PC-3 (cell line): Measurements from ENCODE around the gene PPHLN1. TPM values are rescaled to one million over a fixed set of nuclear protein-coding genes. Genes with fewer than 3 reads are reported as not detected.

Experiments
- ATAC-seq: fragments of 200-7000 bp; cut with Tn5 transposase; 2 replicates; pipeline ENCODE4 v1.9.1; 2020; ENCODE audit warnings: mild to moderate bottlenecking, moderate library complexity
- BruUV-seq: library from RNA; stranded (reverse); fragments of 400-500 nt; replicated peaks from 2 replicates; lab custom pipeline; 2021; lab: Mats Ljungman, UMichigan
- CTCF ChIA-PET: fragments of 300-600 bp; sonication (Branson Sonifier 250); formaldehyde crosslinking; loops from one replicate; lab custom pipeline; 2022; ENCODE audit warnings: antibody characterized with exemption; lab: Charles Lee
- POLR2A ChIA-PET: fragments of 300-600 bp; sonication (Branson Sonifier 250); formaldehyde crosslinking; loops from one replicate; lab custom pipeline; 2022; ENCODE audit warnings: antibody characterized with exemption; ENCODE audit not compliant: unreplicated experiment; lab: Charles Lee
- DNase-seq: peaks from one replicate; pipeline ENCODE4 v3.0.0-alpha.2; 2015
- H2AFZ ChIP-seq: fragments of 300-600 bp; sonication (generic); 2 replicates; pipeline ENCODE4 v1.6.0; 2016; ENCODE audit warnings: antibody characterized with exemption, low read length
- H3F3A ChIP-seq: fragments of 300-600 bp; sonication (generic); one replicate; pipeline ENCODE4 v1.6.0; 2017; ENCODE audit warnings: antibody characterized with exemption, low read length, control low read depth, mild to moderate bottlenecking; ENCODE audit not compliant: unreplicated experiment
- H3K27ac ChIP-seq: fragments of 300-600 bp; sonication (generic); 2 replicates; pipeline ENCODE4 v1.5.1; 2016; ENCODE audit warnings: mild to moderate bottlenecking, low read length
- H3K27me3 ChIP-seq: fragments of 300-600 bp; sonication (generic); 2 replicates; pipeline ENCODE4 v1.6.1; 2016; ENCODE audit warnings: low read length, mixed read lengths
- H3K36me3 ChIP-seq: fragments of 300-600 bp; sonication (generic); 2 replicates; pipeline ENCODE4 v1.6.1; 2016; ENCODE audit warnings: low read depth, mixed run types, low read length, mixed read lengths
- H3K4me1 ChIP-seq: fragments of 300-600 bp; sonication (generic); 2 replicates; pipeline ENCODE4 v1.5.1; 2016; ENCODE audit warnings: low read length; ENCODE audit not compliant: insufficient read depth
- H3K4me2 ChIP-seq: fragments of 300-600 bp; sonication (generic); 2 replicates; pipeline ENCODE4 v1.6.0; 2016; ENCODE audit warnings: low read length
- H3K4me3 ChIP-seq: fragments of 300-600 bp; sonication (generic); 2 replicates; pipeline ENCODE4 v1.5.1; 2016; ENCODE audit warnings: mild to moderate bottlenecking, low read length, mixed read lengths
- H3K79me2 ChIP-seq: fragments of 300-600 bp; sonication (generic); 2 replicates; pipeline ENCODE4 v1.6.1; 2017; ENCODE audit warnings: low read length, mixed read lengths
- H3K9ac ChIP-seq: fragments of 300-600 bp; sonication (generic); 2 replicates; pipeline ENCODE4 v1.6.0; 2016; ENCODE audit warnings: mild to moderate bottlenecking, low read length
- H3K9me2 ChIP-seq: fragments of 300-600 bp; sonication (generic); replicated peaks from 2 replicates; pipeline ENCODE4 v1.6.1; 2016; ENCODE audit warnings: mixed run types, low read length, mixed read lengths
- H3K9me3 ChIP-seq: fragments of 300-600 bp; sonication (generic); 2 replicates; pipeline ENCODE4 v1.6.1; 2016; ENCODE audit warnings: low read length, mixed read lengths
- H4K20me1 ChIP-seq: fragments of 300-600 bp; sonication (generic); 2 replicates; pipeline ENCODE4 v1.6.1; 2016; ENCODE audit warnings: low read length, mixed read lengths
- EZH2 ChIP-seq: fragments of 300-600 bp; sonication (generic); IDR thresholded peaks from one replicate; pipeline ENCODE4 v1.6.1; 2017; ENCODE audit warnings: antibody characterized with exemption, mild to moderate bottlenecking, low read length; ENCODE audit not compliant: unreplicated experiment
- EZH2phosphoT487 ChIP-seq: fragments of 300-600 bp; sonication (generic); IDR thresholded peaks from 2 replicates; pipeline ENCODE4 v1.6.1; 2018; ENCODE audit warnings: mild to moderate bottlenecking, antibody characterized with exemption, low read length, borderline replicate concordance
- intact Hi-C: fragments of 100-400 bp; cut with micrococcal nuclease; formaldehyde crosslinking; loops from 2 replicates; pipeline ENCODE4 v1.9.0; 2023
- total RNA-seq: library from RNA; depleted of rRNA; stranded (reverse); fragments of >200 nt; gene quantifications from 2 replicates; pipeline ENCODE4 v1.2.3, GENCODE V29; 2014
- TF ChIP-seq, protein P1 (sequence below): fragments of 300-600 bp; sonication (generic); conservative IDR thresholded peaks from 2 replicates; pipeline ENCODE4 v1.5.1; 2017; ENCODE audit warnings: antibody characterized with exemption, low read depth, mild to moderate bottlenecking, low read length

Gene PPHLN1
- total RNA-seq, 1 experiment from 2014 or later = 82.0 TPM

DNA sequence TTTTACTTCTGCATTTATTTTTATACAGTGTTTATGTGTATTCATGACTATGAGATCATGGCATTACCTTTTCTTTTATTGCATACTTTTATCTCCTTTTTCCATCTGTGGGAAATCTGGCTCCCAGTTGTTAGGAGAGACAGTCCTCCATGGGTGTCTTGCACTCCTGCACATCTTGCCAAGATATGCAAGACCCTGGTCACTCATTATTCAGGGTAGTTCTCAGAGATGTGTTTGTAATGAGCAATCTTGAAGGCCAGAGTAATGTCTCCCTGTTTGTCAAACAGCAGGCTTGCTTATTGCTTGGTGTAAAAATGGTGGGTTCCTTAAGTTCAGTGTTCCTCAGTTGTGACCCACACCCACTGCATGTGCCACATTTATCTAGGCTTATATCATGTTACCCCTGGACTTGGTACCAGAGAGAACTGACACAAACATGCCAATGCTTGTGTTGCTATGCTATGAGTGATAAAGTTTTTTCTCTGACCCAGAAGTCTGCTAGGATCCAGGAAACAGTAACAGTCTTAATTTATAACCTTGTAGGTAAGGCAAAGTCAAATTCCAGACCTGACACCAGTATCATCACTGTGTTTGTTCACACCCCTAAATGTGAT lies 36.8 kb downstream of the PPHLN1 start:
- peaks cover 4% of the 10 kb centered on the region; the same call in 1 of the 2 replicates for H3K36me3 ChIP-seq
- H3K4me3 ChIP-seq = no peak overlapping the region
- BruUV-seq = no TSS peak
- H3K27ac ChIP-seq = no peak overlapping the region
- DNase-seq (no peak), ATAC-seq (no peak)
- ChIA-PET CTCF (no interaction called here), POLR2A (no interaction called here)
- no peak overlapping the region for H3K9ac ChIP-seq
- intact Hi-C loops = no loop called here
- TF ChIP-seq EZH2phosphoT487 = no peak
- TF ChIP-seq, protein P1, sequence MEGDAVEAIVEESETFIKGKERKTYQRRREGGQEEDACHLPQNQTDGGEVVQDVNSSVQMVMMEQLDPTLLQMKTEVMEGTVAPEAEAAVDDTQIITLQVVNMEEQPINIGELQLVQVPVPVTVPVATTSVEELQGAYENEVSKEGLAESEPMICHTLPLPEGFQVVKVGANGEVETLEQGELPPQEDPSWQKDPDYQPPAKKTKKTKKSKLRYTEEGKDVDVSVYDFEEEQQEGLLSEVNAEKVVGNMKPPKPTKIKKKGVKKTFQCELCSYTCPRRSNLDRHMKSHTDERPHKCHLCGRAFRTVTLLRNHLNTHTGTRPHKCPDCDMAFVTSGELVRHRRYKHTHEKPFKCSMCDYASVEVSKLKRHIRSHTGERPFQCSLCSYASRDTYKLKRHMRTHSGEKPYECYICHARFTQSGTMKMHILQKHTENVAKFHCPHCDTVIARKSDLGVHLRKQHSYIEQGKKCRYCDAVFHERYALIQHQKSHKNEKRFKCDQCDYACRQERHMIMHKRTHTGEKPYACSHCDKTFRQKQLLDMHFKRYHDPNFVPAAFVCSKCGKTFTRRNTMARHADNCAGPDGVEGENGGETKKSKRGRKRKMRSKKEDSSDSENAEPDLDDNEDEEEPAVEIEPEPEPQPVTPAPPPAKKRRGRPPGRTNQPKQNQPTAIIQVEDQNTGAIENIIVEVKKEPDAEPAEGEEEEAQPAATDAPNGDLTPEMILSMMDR = no peak
- TF ChIP-seq EZH2 = no peak
- no peaks in the 10 kb centered on the region for H3K9me2 ChIP-seq
- peaks cover 4% of the 10 kb centered on the region; the same call in 1 of the 2 replicates for H3K79me2 ChIP-seq
- H3F3A ChIP-seq = no peaks in the 10 kb centered on the region
- H4K20me1 ChIP-seq = no peaks in the 10 kb centered on the region
- no peak overlapping the region for H2AFZ ChIP-seq
- no peaks in the 10 kb centered on the region for H3K4me1 ChIP-seq
- H3K27me3 ChIP-seq = no peaks in the 10 kb centered on the region
- no peaks in the 10 kb centered on the region for H3K9me3 ChIP-seq
- H3K4me2 ChIP-seq = no peak overlapping the region

DNA sequence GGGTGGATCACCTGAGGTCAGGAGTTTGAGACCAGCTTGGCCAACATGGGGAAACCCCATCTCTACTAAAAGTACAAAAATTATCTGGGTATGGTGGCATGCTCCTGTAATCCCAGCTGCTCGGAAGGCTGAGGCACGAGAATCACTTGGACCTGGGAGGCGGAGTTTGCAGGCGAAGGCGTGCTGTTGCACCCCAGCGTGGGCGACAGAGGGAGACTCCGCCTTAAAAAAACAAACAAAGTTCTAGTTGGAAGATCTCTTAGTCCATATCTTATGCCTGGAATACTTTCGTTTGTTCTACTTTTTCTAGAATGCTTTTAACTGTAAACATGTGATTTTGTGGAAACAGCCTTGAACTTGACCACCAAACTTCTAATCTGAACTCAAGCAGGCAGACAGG lies 38.7 kb downstream of the PPHLN1 start:
- peaks cover 4% of the 10 kb centered on the region; the same call in 1 of the 2 replicates for H3K79me2 ChIP-seq
- no peak overlapping the region for H2AFZ ChIP-seq
- H3K4me1 ChIP-seq = no peaks in the 10 kb centered on the region
- H3K4me3 ChIP-seq = no peak overlapping the region
- ATAC-seq (no peak), DNase-seq (no peak)
- BruUV-seq = no TSS peak
- H3F3A ChIP-seq = no peaks in the 10 kb centered on the region
- no peak for TF ChIP-seq EZH2phosphoT487
- TF ChIP-seq EZH2 = no peak
- TF ChIP-seq, protein P1 = no peak
- no peaks in the 10 kb centered on the region for H3K9me3 ChIP-seq
- H4K20me1 ChIP-seq = no peaks in the 10 kb centered on the region
- ChIA-PET CTCF (no interaction called here), POLR2A (no interaction called here)
- H3K27ac ChIP-seq = no peak overlapping the region
- H3K9ac ChIP-seq = no peak overlapping the region
- intact Hi-C loops = no loop called here
- no peak overlapping the region for H3K4me2 ChIP-seq
- no peaks in the 10 kb centered on the region for H3K9me2 ChIP-seq
- peaks cover 4% of the 10 kb centered on the region; the same call in 1 of the 2 replicates for H3K36me3 ChIP-seq
- no peaks in the 10 kb centered on the region for H3K27me3 ChIP-seq

DNA sequence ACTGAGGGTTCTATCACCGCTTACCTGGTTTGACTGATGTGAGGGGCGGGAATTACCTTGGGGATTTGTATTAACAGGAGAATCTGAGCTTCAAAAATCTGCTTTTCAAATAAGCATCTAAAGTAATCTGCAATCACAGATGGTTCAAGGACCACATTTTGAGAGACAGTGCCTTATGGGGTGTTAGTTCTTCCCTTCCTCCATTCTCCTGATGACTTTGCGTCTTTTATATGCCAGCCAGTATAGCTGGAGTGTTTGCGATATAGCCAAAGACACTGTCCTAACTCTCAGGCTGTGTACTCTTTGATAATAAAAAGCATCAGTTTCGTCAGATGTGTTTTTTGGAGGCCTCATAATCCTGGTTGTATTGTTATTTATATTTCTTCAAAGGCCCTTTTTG lies 39.5 kb downstream of the PPHLN1 start:
- H3K9me2 ChIP-seq = no peaks in the 10 kb centered on the region
- peaks cover 4% of the 10 kb centered on the region; the same call in 1 of the 2 replicates for H3K36me3 ChIP-seq
- no peaks in the 10 kb centered on the region for H3K27me3 ChIP-seq
- no peak overlapping the region for H3K4me3 ChIP-seq
- BruUV-seq = no TSS peak
- no peak overlapping the region for H3K9ac ChIP-seq
- TF ChIP-seq EZH2phosphoT487 (no peak), EZH2 (no peak)
- TF ChIP-seq, protein P1 = no peak
- intact Hi-C loops = no loop called here
- H3F3A ChIP-seq = no peaks in the 10 kb centered on the region
- H3K9me3 ChIP-seq = no peaks in the 10 kb centered on the region
- peaks cover 4% of the 10 kb centered on the region; the same call in 1 of the 2 replicates for H3K79me2 ChIP-seq
- H4K20me1 ChIP-seq = no peaks in the 10 kb centered on the region
- no peak overlapping the region for H3K4me2 ChIP-seq
- CTCF ChIA-PET = interaction anchor here (0.5 kb wide), 1 partner anchor 524 kb away, joined by 3 read pairs; no protein-coding TSS in a partner anchor
- POLR2A ChIA-PET = no interaction called here
- ATAC-seq (no peak), DNase-seq (no peak)
- H2AFZ ChIP-seq = no peak overlapping the region
- H3K4me1 ChIP-seq = no peaks in the 10 kb centered on the region
- no peak overlapping the region for H3K27ac ChIP-seq
